Keratinocyte (primary cell): Measurements from ENCODE around the gene PPARD. TPM values are rescaled to one million over a fixed set of nuclear protein-coding genes. Genes with fewer than 3 reads are reported as not detected.

Source experiments
- DNase-seq: peaks from one replicate; pipeline ENCODE4 v3.0.0-alpha.2; 2011; ENCODE audit warnings: low read depth, missing footprints, low spot score
- FAIRE-seq: peaks from 2 replicates; lab custom pipeline; 2011; peaks lifted over from hg19 to GRCh38; lab: Jason Lieb, UNC
- H2AFZ ChIP-seq: 2 replicates; pipeline ENCODE4 v1.6.0; 2012; ENCODE audit warnings: low read length, control low read depth, inconsistent platforms; ENCODE audit not compliant: control insufficient read depth
- H3K27ac ChIP-seq: 2 replicates; pipeline ENCODE4 v1.5.1; 2011; ENCODE audit warnings: low read length; ENCODE audit not compliant: control insufficient read depth, insufficient read depth
- H3K27me3 ChIP-seq: 3 replicates; pipeline ENCODE4 v1.6.0; 2011; ENCODE audit warnings: low read length; ENCODE audit not compliant: control insufficient read depth, insufficient read depth; ENCODE audit errors: extremely low read depth
- H3K36me3 ChIP-seq, 2 experiments: 2 replicates in 1 of 2; 3 replicates in 1 of 2; pipeline ENCODE4 v1.5.1; 2011; ENCODE audit warnings: low read length in 2 of 2, mild to moderate bottlenecking in 1 of 2; ENCODE audit not compliant: control insufficient read depth in 2 of 2, insufficient read depth in 2 of 2; ENCODE audit errors: extremely low read depth in 1 of 2
- H3K4me1 ChIP-seq: 3 replicates; pipeline ENCODE4 v1.5.1; 2011; ENCODE audit warnings: low read length; ENCODE audit not compliant: control insufficient read depth, insufficient read depth; ENCODE audit errors: extremely low read depth
- H3K4me2 ChIP-seq: 3 replicates; pipeline ENCODE4 v1.6.0; 2011; ENCODE audit warnings: low read depth, low read length; ENCODE audit not compliant: control insufficient read depth, insufficient read depth; ENCODE audit errors: extremely low read depth
- H3K4me3 ChIP-seq, 3 experiments: fragments of 200-600 bp in 1 of 3; sonication (generic) in 1 of 3; 2 replicates in 2 of 3; 3 replicates in 1 of 3; pipeline ENCODE4 v1.5.1; 2011 to 2016; ENCODE audit warnings: low read length in 3 of 3, mild to moderate bottlenecking in 3 of 3, control low read depth in 2 of 3, inconsistent platforms in 1 of 3, low read depth in 1 of 3, mixed read lengths in 1 of 3, mixed run types in 1 of 3, moderate library complexity in 1 of 3; ENCODE audit not compliant: control insufficient read depth in 2 of 3, insufficient read depth in 2 of 3; ENCODE audit errors: extremely low read depth in 1 of 3
- H3K79me2 ChIP-seq: 2 replicates; pipeline ENCODE4 v1.6.0; 2012; ENCODE audit warnings: low read length; ENCODE audit not compliant: control insufficient read depth, insufficient read depth
- H3K9ac ChIP-seq: 3 replicates; pipeline ENCODE4 v1.6.0; 2011; ENCODE audit warnings: low read length; ENCODE audit not compliant: control insufficient read depth, insufficient read depth; ENCODE audit errors: extremely low read depth
- H3K9me1 ChIP-seq: 3 replicates; pipeline ENCODE4 v1.6.0; 2011; ENCODE audit warnings: low read length; ENCODE audit not compliant: control insufficient read depth, insufficient read depth; ENCODE audit errors: extremely low read depth
- H3K9me3 ChIP-seq: 2 replicates; pipeline ENCODE4 v1.5.1; 2012; ENCODE audit warnings: low read depth, low read length; ENCODE audit not compliant: control insufficient read depth
- H4K20me1 ChIP-seq: 3 replicates; pipeline ENCODE4 v1.6.0; 2011; ENCODE audit warnings: low read length; ENCODE audit not compliant: control insufficient read depth, insufficient read depth; ENCODE audit errors: extremely low read depth
- EZH2 ChIP-seq: IDR thresholded peaks from one replicate; pipeline ENCODE4 v1.6.1; 2012; ENCODE audit warnings: inconsistent platforms, mild to moderate bottlenecking, low read length, moderate library complexity
- dilution Hi-C: fragments of 300-500 bp; cut with MboI; formaldehyde crosslinking; loops from one replicate; pipeline ENCODE4 v1.7.0; 2020; ENCODE audit warnings: low sequenced_read_pairs; ENCODE audit not compliant: extremely low pct_ligation_motif_present
- polyA plus RNA-seq, 5 experiments: library from polyadenylated mRNA; depleted of rRNA in 3 of 5; stranded (reverse) in 3 of 5; stranded (forward) in 1 of 5; unstranded in 1 of 5; fragments of >200 nt; gene quantifications; 1 replicate in 1 of 5; 2 replicates in 3 of 5; 3 replicates in 1 of 5; pipeline versions ENCODE4 v1.2.1 to v1.2.3, GENCODE V29; 2011 to 2012; ENCODE audit warnings: missing spikeins in 2 of 5, low read depth in 1 of 5, low replicate concordance in 1 of 5
- TF ChIP-seq, protein P1 (sequence below), 3 experiments: IDR thresholded peaks in 1 of 3; conservative IDR thresholded peaks in 1 of 3; optimal IDR thresholded peaks in 1 of 3; 2 replicates in 2 of 3; 3 replicates in 1 of 3; pipeline versions ENCODE3 to v1.5.1; 2011; ENCODE audit warnings: low read length in 3 of 3, mild to moderate bottlenecking in 3 of 3, moderate library complexity in 2 of 3, control low read depth in 1 of 3, inconsistent platforms in 1 of 3; ENCODE audit not compliant: insufficient read depth in 2 of 3; ENCODE audit errors: extremely low read depth in 1 of 3

Gene PPARD
- polyA plus RNA-seq, 1 donor (not counting 4 experiments of a cell fraction or from before 2014, with no cell fraction given) = 15.1 TPM

DNA sequence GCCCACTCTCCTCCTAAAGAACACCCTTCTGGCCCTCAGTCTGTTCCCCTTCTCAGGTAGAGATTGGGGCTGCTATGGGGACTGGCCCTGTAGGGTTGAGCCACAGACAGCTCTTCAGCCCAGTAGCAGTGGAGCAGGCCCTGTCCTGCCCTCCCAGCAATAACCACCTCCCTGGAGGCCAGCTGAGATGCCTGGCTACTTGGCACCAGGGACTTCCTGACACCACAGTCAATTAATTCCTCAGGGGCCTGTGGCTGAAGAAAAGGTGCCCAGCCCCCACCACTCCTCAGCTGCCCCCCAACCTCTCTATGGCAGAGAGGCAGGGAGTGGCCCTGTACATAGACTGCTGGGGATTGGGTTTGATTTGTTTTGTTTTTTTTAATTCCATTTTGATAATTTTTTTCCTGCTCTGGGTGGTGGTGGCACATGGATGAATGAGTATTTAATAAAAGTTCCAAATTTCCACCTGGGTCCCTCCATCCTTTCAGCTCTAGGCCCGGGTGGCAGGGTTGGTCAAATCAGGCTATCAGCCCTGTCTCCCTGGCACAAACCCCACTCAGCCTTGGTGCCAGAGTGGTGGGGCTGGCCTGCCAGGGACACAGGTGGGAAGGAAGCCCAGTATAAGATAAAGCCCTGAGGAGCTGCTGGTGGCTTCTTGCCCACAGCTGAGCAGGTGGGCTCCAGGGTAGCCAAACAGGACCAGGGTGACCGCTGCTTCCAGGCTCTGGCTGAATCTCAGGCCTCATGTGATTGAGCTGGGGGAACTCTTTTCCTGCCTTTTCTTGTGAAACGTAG lies 46.6 kb upstream of the PPARD start:
- H3K4me2 ChIP-seq = no peak overlapping the region
- H3K4me3 ChIP-seq = no peak overlapping the region
- H3K27me3 ChIP-seq = no peaks in the 10 kb centered on the region
- peaks cover 32% of the 10 kb centered on the region for H3K4me1 ChIP-seq
- no peak for TF ChIP-seq EZH2
- TF ChIP-seq, protein P1, sequence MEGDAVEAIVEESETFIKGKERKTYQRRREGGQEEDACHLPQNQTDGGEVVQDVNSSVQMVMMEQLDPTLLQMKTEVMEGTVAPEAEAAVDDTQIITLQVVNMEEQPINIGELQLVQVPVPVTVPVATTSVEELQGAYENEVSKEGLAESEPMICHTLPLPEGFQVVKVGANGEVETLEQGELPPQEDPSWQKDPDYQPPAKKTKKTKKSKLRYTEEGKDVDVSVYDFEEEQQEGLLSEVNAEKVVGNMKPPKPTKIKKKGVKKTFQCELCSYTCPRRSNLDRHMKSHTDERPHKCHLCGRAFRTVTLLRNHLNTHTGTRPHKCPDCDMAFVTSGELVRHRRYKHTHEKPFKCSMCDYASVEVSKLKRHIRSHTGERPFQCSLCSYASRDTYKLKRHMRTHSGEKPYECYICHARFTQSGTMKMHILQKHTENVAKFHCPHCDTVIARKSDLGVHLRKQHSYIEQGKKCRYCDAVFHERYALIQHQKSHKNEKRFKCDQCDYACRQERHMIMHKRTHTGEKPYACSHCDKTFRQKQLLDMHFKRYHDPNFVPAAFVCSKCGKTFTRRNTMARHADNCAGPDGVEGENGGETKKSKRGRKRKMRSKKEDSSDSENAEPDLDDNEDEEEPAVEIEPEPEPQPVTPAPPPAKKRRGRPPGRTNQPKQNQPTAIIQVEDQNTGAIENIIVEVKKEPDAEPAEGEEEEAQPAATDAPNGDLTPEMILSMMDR (optimal IDR thresholded peaks at IDR 0.05 in 1 of 3, IDR thresholded peaks at IDR 0.05 in 1 of 3, conservative IDR thresholded peaks at IDR 0.05 in 1 of 3; ENCODE audit: extremely low read depth in 1 of 3, insufficient read depth in 2 of 3, low read length in 3 of 3) = no peak
- H2AFZ ChIP-seq = no peak overlapping the region
- H3K9ac ChIP-seq = no peak overlapping the region
- H3K36me3 ChIP-seq = peaks cover 10 to 14% of the 10 kb centered on the region in 2 experiments
- H3K27ac ChIP-seq = no peak overlapping the region
- no peaks in the 10 kb centered on the region for H3K9me1 ChIP-seq
- no peaks in the 10 kb centered on the region for H4K20me1 ChIP-seq
- no peak for FAIRE-seq
- no peaks in the 10 kb centered on the region for H3K9me3 ChIP-seq
- dilution Hi-C loops = no loop called here
- H3K79me2 ChIP-seq = peaks cover 21% of the 10 kb centered on the region
- no peak for DNase-seq

DNA sequence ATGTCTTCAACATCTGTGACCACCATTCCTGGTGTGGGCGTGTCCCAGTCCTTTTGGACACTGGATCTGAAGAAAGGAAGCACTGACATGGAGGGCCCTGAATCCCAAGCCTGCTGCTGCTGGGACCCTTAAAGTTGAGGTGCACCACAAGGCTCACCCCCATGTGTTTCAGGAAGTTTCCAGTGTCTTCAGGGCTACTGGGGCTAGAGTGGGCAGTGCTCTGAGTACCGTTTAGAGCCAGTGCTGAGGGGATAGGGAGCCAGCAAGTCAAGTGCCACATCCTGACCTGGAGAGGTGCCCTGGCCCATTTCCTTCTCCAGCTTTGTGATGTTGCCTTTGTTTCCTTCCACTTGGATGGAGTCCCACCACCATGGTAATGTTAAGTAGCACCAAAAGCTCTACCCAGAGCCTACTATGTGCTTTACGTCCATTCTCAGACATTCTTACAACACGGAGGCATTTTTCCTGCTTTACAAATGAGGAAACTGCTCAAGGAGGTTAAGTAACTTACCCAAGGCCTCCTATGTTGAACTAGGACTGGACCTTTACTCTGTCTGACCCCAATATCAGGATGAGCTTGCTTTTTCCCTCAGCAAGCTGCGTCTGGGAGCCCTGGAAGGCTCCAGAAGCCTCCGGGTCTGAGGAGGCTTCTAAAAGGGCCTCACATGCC lies 45.3 kb upstream of the PPARD start:
- H3K36me3 ChIP-seq = peaks cover 5 to 18% of the 10 kb centered on the region in 2 experiments
- H3K4me1 ChIP-seq = peaks cover 31% of the 10 kb centered on the region
- H2AFZ ChIP-seq = peak overlapping the region; percentile 23
- dilution Hi-C loops = no loop called here
- no peaks in the 10 kb centered on the region for H3K27me3 ChIP-seq
- no peaks in the 10 kb centered on the region for H3K9me3 ChIP-seq
- H3K9ac ChIP-seq = peak overlapping the region; percentile 86
- FAIRE-seq = no peak
- DNase-seq = no peak
- no peak for TF ChIP-seq EZH2
- TF ChIP-seq, protein P1 (optimal IDR thresholded peaks at IDR 0.05 in 1 of 3, IDR thresholded peaks at IDR 0.05 in 1 of 3, conservative IDR thresholded peaks at IDR 0.05 in 1 of 3; ENCODE audit: extremely low read depth in 1 of 3, insufficient read depth in 2 of 3, low read length in 3 of 3) = no peak
- no peaks in the 10 kb centered on the region for H4K20me1 ChIP-seq
- no peaks in the 10 kb centered on the region for H3K9me1 ChIP-seq
- H3K79me2 ChIP-seq = peaks cover 24% of the 10 kb centered on the region
- H3K27ac ChIP-seq = peak overlapping the region; percentile 89
- H3K4me3 ChIP-seq = peak overlapping the region in 1 of 3 experiments; percentile 86
- peak overlapping the region; percentile 98 for H3K4me2 ChIP-seq
